ENCODE data around the gene UNK.

The UNK gene

DNA sequence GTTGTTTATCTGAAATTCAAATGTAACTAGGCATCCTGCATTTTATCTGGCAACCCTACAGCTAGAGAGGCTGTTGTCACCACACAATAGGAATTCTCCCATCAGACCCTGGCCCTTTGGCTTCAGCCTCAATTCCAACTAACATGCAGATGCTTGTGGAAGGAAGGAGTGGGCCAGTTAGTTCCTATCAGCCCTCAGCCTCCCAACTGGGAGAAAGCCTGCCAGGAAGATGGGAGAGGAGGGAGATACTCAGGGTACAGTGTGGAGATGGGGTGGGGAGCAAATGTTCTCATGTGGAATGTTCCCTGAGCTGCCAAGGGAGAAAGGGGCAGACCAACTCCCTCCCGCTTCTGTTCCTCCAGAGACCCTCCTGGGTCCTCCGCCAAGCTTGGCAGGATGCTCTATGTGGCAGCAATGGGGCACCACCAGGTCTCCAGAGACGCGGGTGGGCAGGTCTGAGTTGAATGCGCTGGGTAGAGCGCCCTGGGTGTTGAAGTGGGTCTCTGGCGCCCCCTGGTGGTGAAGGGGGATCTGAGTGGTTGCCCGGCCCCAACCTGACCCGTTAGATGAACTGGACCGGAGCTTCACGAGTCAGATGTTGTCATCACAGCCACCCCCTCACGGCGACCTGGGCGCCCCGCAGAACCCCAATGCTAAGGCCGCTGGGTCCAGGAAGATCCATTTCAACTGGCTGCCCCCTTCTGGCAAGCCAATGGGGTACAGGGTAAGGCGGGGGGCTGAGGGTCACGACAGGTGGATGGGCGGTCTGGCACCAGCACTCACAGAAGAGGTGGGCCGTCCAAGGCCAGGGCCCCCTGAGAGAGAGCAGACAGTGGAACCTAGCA lies 34.8 kb upstream of the UNK start:
- Histone ChIP-seq H3K9me3 (ENCODE audit: severe bottlenecking) (peaks cover 2% of the 10 kb centered on the region), H3K27me3 (ENCODE audit: insufficient read depth, low read depth, severe bottlenecking) (no peaks in the 10 kb centered on the region), H3K36me3 (no peaks in the 10 kb centered on the region), H3K27ac (no peak overlapping the region), H3K4me3 (ENCODE audit: low read depth, low read length) (no peak overlapping the region)
- TF ChIP-seq, protein P1, sequence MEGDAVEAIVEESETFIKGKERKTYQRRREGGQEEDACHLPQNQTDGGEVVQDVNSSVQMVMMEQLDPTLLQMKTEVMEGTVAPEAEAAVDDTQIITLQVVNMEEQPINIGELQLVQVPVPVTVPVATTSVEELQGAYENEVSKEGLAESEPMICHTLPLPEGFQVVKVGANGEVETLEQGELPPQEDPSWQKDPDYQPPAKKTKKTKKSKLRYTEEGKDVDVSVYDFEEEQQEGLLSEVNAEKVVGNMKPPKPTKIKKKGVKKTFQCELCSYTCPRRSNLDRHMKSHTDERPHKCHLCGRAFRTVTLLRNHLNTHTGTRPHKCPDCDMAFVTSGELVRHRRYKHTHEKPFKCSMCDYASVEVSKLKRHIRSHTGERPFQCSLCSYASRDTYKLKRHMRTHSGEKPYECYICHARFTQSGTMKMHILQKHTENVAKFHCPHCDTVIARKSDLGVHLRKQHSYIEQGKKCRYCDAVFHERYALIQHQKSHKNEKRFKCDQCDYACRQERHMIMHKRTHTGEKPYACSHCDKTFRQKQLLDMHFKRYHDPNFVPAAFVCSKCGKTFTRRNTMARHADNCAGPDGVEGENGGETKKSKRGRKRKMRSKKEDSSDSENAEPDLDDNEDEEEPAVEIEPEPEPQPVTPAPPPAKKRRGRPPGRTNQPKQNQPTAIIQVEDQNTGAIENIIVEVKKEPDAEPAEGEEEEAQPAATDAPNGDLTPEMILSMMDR (IDR thresholded peaks at IDR 0.05; ENCODE audit: low read depth, low read length) = peak; percentile 97
- DNase-seq = peak; percentile 90

DNA sequence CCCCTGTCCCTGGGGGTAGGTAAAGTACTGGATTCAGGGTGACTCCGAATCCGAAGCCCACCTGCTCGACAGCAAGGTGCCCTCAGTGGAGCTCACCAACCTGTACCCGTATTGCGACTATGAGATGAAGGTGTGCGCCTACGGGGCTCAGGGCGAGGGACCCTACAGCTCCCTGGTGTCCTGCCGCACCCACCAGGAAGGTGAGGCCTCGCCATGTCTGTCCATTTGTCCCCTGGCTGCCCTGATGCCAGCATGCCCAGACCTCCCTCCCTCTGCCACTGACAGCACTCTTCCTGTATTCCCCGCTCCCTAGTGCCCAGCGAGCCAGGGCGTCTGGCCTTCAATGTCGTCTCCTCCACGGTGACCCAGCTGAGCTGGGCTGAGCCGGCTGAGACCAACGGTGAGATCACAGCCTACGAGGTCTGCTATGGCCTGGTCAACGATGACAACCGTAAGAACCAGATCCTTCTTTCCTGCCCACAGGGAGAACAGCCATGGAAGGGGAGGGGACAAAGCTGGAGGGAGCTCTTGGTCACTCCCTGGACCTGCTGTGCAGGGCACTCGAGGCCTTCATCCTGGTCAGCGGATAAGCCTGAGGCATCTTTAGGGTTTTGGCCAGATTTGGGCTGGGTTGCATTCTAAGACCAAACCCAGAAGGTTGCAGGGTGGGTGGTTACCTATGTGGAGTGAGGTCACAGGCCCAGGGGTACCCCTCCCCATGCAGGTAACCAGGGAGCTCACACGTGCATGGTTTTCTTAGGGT lies 33.8 kb upstream of the UNK start:
- TF ChIP-seq, protein P1 (IDR thresholded peaks at IDR 0.05; ENCODE audit: low read depth, low read length) = no peak
- no peaks in the 10 kb centered on the region for H3K27me3 ChIP-seq (ENCODE audit: insufficient read depth, low read depth, severe bottlenecking)
- no peak overlapping the region for H3K27ac ChIP-seq
- no peak overlapping the region for H3K4me3 ChIP-seq (ENCODE audit: low read depth, low read length)
- no peaks in the 10 kb centered on the region for H3K36me3 ChIP-seq
- peaks cover 2% of the 10 kb centered on the region for H3K9me3 ChIP-seq (ENCODE audit: severe bottlenecking)
- no peak for DNase-seq

DNA sequence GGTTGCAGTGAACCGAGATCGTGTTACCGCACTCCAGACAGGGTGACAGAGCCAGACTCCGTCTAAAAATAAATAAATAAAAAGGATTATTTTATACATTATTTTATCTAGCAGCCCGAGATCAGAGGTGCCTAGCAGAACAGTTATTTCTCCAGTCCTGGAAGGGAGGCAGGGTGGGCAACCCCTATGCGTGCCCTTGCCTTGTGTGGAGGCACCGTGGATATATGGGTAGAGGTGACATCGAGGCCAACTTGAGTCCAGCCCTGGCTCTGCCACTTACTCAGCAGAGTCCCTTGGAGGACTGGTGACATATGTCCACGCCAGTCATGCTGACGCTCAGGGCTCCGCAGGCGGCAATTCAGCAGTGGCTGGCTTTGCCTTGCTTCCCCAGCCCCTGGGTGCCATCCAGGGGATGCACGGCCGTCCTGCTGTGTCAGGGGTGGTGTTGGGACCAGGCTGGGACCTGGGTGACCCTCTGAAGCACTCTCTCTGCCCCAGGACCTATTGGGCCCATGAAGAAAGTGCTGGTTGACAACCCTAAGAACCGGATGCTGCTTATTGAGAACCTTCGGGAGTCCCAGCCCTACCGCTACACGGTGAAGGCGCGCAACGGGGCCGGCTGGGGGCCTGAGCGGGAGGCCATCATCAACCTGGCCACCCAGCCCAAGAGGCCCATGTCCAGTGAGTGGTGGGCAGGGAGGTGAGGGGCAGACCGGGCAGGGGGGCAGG lies 32.8 kb upstream of the UNK start:
- Histone ChIP-seq H3K27me3 (ENCODE audit: insufficient read depth, low read depth, severe bottlenecking) (no peaks in the 10 kb centered on the region), H3K36me3 (no peaks in the 10 kb centered on the region), H3K4me3 (ENCODE audit: low read depth, low read length) (no peak overlapping the region), H3K9me3 (ENCODE audit: severe bottlenecking) (no peaks in the 10 kb centered on the region), H3K27ac (no peak overlapping the region)
- no peak for DNase-seq
- TF ChIP-seq, protein P1 (IDR thresholded peaks at IDR 0.05; ENCODE audit: low read depth, low read length) = no peak

DNA sequence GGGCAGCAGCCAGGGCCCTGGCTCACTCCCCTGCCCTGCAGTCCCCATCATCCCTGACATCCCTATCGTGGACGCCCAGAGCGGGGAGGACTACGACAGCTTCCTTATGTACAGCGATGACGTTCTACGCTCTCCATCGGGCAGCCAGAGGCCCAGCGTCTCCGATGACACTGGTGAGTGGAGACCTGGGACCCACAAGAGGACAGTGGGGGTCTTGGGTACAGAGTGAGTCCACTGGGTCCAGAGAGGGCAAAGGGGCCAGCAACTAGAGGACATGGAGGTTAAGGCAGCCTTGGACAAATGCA lies 32.2 kb upstream of the UNK start:
- Histone ChIP-seq H3K9me3 (ENCODE audit: severe bottlenecking) (no peaks in the 10 kb centered on the region), H3K36me3 (no peaks in the 10 kb centered on the region), H3K27ac (no peak overlapping the region), H3K27me3 (ENCODE audit: insufficient read depth, low read depth, severe bottlenecking) (no peaks in the 10 kb centered on the region), H3K4me3 (ENCODE audit: low read depth, low read length) (no peak overlapping the region)
- TF ChIP-seq, protein P1 (IDR thresholded peaks at IDR 0.05; ENCODE audit: low read depth, low read length) = no peak
- no peak for DNase-seq

DNA sequence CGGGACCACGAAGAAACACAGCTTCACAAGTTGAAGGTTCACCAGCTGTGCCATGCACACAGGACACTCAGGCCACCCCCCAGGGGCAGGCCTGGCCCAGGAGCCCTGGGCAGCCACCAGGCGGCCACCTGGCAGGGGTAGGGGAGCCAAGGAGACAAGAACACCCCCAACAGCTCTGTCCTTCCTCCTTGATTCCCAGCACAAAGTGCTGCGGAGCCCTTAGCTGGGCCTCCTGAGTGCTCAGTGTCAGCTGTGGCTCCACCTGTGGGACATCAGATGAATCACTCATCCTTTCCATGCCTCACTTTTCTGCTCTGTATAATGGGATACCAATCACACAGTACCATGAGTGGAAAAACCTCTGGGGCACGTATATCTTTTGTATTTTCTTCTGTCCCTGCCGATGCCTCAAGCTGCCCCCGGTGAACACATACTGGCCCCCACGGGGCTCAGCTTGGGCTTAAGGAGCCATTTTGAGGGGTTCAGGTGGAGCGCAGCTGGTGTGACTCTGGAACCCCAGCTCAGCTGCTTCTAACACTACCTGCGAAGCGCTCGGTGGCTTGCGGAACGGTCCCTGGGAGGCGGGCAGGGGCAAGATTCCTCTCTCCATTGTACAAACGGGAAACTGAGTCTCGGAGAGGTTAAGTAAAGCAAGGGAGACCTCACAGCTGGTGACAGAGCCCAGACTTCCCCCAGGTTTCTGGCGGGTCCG lies 31.6 kb upstream of the UNK start:
- Histone ChIP-seq H3K4me3 (ENCODE audit: low read depth, low read length) (peak overlapping the region; percentile 52), H3K27me3 (ENCODE audit: insufficient read depth, low read depth, severe bottlenecking) (no peaks in the 10 kb centered on the region), H3K27ac (peak overlapping the region; percentile 86), H3K9me3 (ENCODE audit: severe bottlenecking) (no peaks in the 10 kb centered on the region), H3K36me3 (peaks cover 4% of the 10 kb centered on the region; the same call in 1 of the 2 replicates)
- TF ChIP-seq, protein P1 (IDR thresholded peaks at IDR 0.05; ENCODE audit: low read depth, low read length) = peak; percentile 20; the same call in 1 of the 2 replicates
- no peak for DNase-seq

All from WERI-Rb-1 (cell line).